Gastrocnemius medialis (tissue), 4 donors: ENCODE measurements around the gene MAU2. TPM values are rescaled to one million over a fixed set of nuclear protein-coding genes. Genes with fewer than 3 reads are reported as not detected.

Experiments
- ATAC-seq, 2 donors: fragments of 150-250 bp; one replicate each; pipeline ENCODE4 v1.9.1; 2016
- DNase-seq, 2 donors: peaks; one replicate each; pipeline ENCODE4 v3.0.0-alpha.2; 2019
- H3K27ac ChIP-seq, 4 donors: fragments of 200-600 bp; sonication (generic); 1 replicate in 1 of 4; 2 replicates in 3 of 4; pipeline ENCODE4 v1.5.1; 2016 to 2018; ENCODE audit warnings: mild to moderate bottlenecking in 2 of 4, moderate library complexity in 1 of 4
- H3K27me3 ChIP-seq, 3 donors: fragments of 200-600 bp; sonication (generic) in 2 of 3; 1 replicate in 1 of 3; 2 replicates in 2 of 3; pipeline versions ENCODE4 v1.5.1 to v1.6.0; 2016 to 2019; ENCODE audit warnings: mild to moderate bottlenecking in 1 of 3, moderate library complexity in 1 of 3
- H3K36me3 ChIP-seq, 2 donors: fragments of 200-600 bp; sonication (generic) in 1 of 2; one replicate each; pipeline ENCODE4 v1.5.1; 2017 to 2018
- H3K4me1 ChIP-seq, 2 donors: fragments of 200-600 bp; sonication (generic) in 1 of 2; one replicate each; pipeline ENCODE4 v1.5.1; 2016 to 2017; ENCODE audit warnings: mild to moderate bottlenecking in 2 of 2
- H3K4me3 ChIP-seq, 4 donors: fragments of 200-600 bp; sonication (generic) in 3 of 4; 1 replicate in 1 of 4; 2 replicates in 3 of 4; pipeline ENCODE4 v1.5.1; 2016 to 2019; ENCODE audit warnings: mild to moderate bottlenecking in 2 of 4
- H3K9me3 ChIP-seq, 3 donors: fragments of 200-600 bp; sonication (generic) in 2 of 3; 1 replicate in 1 of 3; 2 replicates in 2 of 3; pipeline ENCODE4 v1.5.1; 2016 to 2019
- CTCF ChIP-seq, 5 experiments: fragments of 450-650 bp in 3 of 5; fragments of 200-600 bp in 2 of 5; sonication (generic) in 2 of 5; IDR thresholded peaks in 4 of 5; conservative IDR thresholded peaks in 1 of 5; 1 replicate in 4 of 5; 2 replicates in 1 of 5; pipeline ENCODE4 v1.5.1; 2016 to 2019; ENCODE audit warnings: antibody characterized with exemption in 5 of 5, mild to moderate bottlenecking in 3 of 5, moderate library complexity in 3 of 5
- POLR2A ChIP-seq, 2 donors: fragments of 450-650 bp; IDR thresholded peaks; one replicate each; pipeline ENCODE4 v1.6.1; 2017; ENCODE audit warnings: antibody characterized with exemption in 2 of 2, mild to moderate bottlenecking in 2 of 2, moderate library complexity in 2 of 2
- in situ Hi-C, 4 donors: fragments of 200-750 bp; cut with MboI; loops; one replicate each; pipeline versions ENCODE4 v1.15.0 to v1.8.0; 2017; ENCODE audit warnings: low sequenced_read_pairs in 4 of 4
- intact Hi-C: fragments of 100-400 bp; cut with DNase I; formaldehyde crosslinking; loops from one replicate; pipeline ENCODE4 v1.15.1; 2023; ENCODE audit warnings: low total_unique reads
- total RNA-seq, 4 donors: library from RNA; depleted of rRNA; stranded (reverse); fragments of >200 nt; gene quantifications; one replicate each; pipeline versions ENCODE4 v1.1.0 to v1.2.3, GENCODE V29; 2016

The MAU2 gene
- total RNA-seq, 4 donors from 2014 or later: 31.3 to 48.5 (median 41.7) TPM

GRCh38 chr19:19305066-19305465 is 15.6 kb upstream of the MAU2 start:
- ATAC-seq (no peak), DNase-seq (no peak)
- Histone ChIP-seq H3K9me3 (no peaks in the 10 kb centered on the region), H3K36me3 (peaks cover 0 to 86% of the 10 kb centered on the region in 2 donors), H3K4me3 (no peak overlapping the region), H3K27ac (no peak overlapping the region), H3K27me3 (no peaks in the 10 kb centered on the region), H3K4me1 (no peaks in the 10 kb centered on the region)
- TF ChIP-seq POLR2A (IDR thresholded peaks at IDR 0.05): no peak
- TF ChIP-seq CTCF (IDR thresholded peaks at IDR 0.05 in 4 of 5, conservative IDR thresholded peaks at IDR 0.05 in 1 of 5): no peak
- intact Hi-C loops: no loop called here
- in situ Hi-C loops: no loop called here

- intact Hi-C loops (no loop called here), in situ Hi-C loops (no loop called here)
- no peaks in the 10 kb centered on the region for H3K27me3 ChIP-seq
- H3K4me3 ChIP-seq: no peak overlapping the region
- no peak overlapping the region for H3K27ac ChIP-seq
- DNase-seq: no peak
- H3K36me3 ChIP-seq: peaks cover 0 to 88% of the 10 kb centered on the region in 2 donors
- no peaks in the 10 kb centered on the region for H3K9me3 ChIP-seq
- TF ChIP-seq CTCF (IDR thresholded peaks at IDR 0.05 in 4 of 5, conservative IDR thresholded peaks at IDR 0.05 in 1 of 5) (no peak), POLR2A (IDR thresholded peaks at IDR 0.05) (no peak)
- ATAC-seq: no peak
- no peaks in the 10 kb centered on the region for H3K4me1 ChIP-seq
Measured at GRCh38 chr19:19305696-19306095, 14.9 kb upstream of the MAU2 start.

GRCh38 chr19:19306191-19306590 is 14.4 kb upstream of the MAU2 start:
- Histone ChIP-seq H3K27ac (no peak overlapping the region), H3K36me3 (peaks cover 0 to 83% of the 10 kb centered on the region in 2 donors), H3K9me3 (no peaks in the 10 kb centered on the region), H3K4me3 (no peak overlapping the region), H3K4me1 (no peaks in the 10 kb centered on the region), H3K27me3 (no peaks in the 10 kb centered on the region)
- TF ChIP-seq CTCF (IDR thresholded peaks at IDR 0.05 in 4 of 5, conservative IDR thresholded peaks at IDR 0.05 in 1 of 5): no peak
- TF ChIP-seq POLR2A (IDR thresholded peaks at IDR 0.05): no peak
- ATAC-seq (no peak), DNase-seq (no peak)
- in situ Hi-C loops: no loop called here
- intact Hi-C loops: no loop called here

- TF ChIP-seq CTCF (IDR thresholded peaks at IDR 0.05 in 4 of 5, conservative IDR thresholded peaks at IDR 0.05 in 1 of 5) (no peak), POLR2A (IDR thresholded peaks at IDR 0.05) (no peak)
- in situ Hi-C loops: no loop called here
- Histone ChIP-seq H3K27me3 (no peaks in the 10 kb centered on the region), H3K4me1 (peaks cover 0 to 4% of the 10 kb centered on the region in 2 donors), H3K4me3 (no peak overlapping the region), H3K9me3 (no peaks in the 10 kb centered on the region), H3K36me3 (peaks cover 0 to 74% of the 10 kb centered on the region in 2 donors), H3K27ac (no peak overlapping the region)
- intact Hi-C loops: no loop called here
- DNase-seq: no peak
- ATAC-seq: no peak
Measured at GRCh38 chr19:19308373-19308772, 12.3 kb upstream of the MAU2 start.

GRCh38 chr19:19315444-19315843 is 5.2 kb upstream of the MAU2 start:
- H3K4me1 ChIP-seq: peaks cover 15 to 16% of the 10 kb centered on the region in 2 donors
- no peak for TF ChIP-seq POLR2A (IDR thresholded peaks at IDR 0.05)
- TF ChIP-seq CTCF (IDR thresholded peaks at IDR 0.05 in 4 of 5, conservative IDR thresholded peaks at IDR 0.05 in 1 of 5): no peak
- no peak overlapping the region for H3K4me3 ChIP-seq
- H3K27me3 ChIP-seq: no peaks in the 10 kb centered on the region
- no peak overlapping the region for H3K27ac ChIP-seq
- intact Hi-C loops: loop anchor here (10.0 kb wide), 1 partner anchor 681 kb away; the partner anchor contains the start of gene KLHL26
- H3K36me3 ChIP-seq: peaks cover 0 to 30% of the 10 kb centered on the region in 2 donors
- ATAC-seq (no peak), DNase-seq (no peak)
- in situ Hi-C loops: no loop called here
- H3K9me3 ChIP-seq: no peaks in the 10 kb centered on the region
